NB4 (cell line): ENCODE measurements around the gene FAM20B.

Experiments
- CTCF ChIP-seq: IDR thresholded peaks from one replicate; pipeline ENCODE4 v1.5.1; 2012; ENCODE audit warnings: low read depth, low read length
- MAX ChIP-seq: IDR thresholded peaks from 2 replicates; pipeline ENCODE4 v1.6.1; 2011; ENCODE audit warnings: low read depth, low read length

- TF ChIP-seq CTCF (no peak), MAX (no peak; the same call in 1 of the 2 replicates)
Observed at GRCh38 chr1:179025975-179026812, 500 bp downstream of the FAM20B start.
